ENCODE data around the gene CD2AP.
"Not testable (repeated sequence)": the region's sequence is repeated elsewhere in the genome, so short reads cannot be mapped to it uniquely, and the experiment has no call there.

CD2AP gene

DNA sequence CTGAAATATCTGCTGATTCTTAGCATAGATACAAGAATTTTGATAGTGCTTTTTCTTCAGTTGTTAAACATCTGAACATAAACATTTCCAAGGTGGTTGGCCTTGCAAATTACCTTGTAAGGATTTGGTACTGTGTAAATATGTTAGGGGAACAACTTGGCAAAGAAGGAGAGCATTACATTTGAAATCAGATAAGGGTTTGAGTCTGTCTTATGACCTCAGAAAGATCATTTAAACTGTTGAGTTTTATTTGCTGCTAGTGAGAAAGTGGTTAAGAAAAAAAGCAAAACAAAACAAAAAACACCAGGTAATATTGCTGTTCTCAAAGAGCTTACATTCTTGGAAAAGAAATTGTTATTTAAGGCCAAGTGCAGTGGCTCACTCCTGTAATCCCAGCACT lies 56.5 kb downstream of the CD2AP start:
- no peak overlapping the region for H3K4me3 ChIP-seq (ENCODE audit: low read depth, low read length)
- H3K9me3 ChIP-seq = no peaks in the 10 kb centered on the region
- no peak for DNase-seq
- TF ChIP-seq, protein P1, sequence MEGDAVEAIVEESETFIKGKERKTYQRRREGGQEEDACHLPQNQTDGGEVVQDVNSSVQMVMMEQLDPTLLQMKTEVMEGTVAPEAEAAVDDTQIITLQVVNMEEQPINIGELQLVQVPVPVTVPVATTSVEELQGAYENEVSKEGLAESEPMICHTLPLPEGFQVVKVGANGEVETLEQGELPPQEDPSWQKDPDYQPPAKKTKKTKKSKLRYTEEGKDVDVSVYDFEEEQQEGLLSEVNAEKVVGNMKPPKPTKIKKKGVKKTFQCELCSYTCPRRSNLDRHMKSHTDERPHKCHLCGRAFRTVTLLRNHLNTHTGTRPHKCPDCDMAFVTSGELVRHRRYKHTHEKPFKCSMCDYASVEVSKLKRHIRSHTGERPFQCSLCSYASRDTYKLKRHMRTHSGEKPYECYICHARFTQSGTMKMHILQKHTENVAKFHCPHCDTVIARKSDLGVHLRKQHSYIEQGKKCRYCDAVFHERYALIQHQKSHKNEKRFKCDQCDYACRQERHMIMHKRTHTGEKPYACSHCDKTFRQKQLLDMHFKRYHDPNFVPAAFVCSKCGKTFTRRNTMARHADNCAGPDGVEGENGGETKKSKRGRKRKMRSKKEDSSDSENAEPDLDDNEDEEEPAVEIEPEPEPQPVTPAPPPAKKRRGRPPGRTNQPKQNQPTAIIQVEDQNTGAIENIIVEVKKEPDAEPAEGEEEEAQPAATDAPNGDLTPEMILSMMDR (IDR thresholded peaks at IDR 0.05; ENCODE audit: low read depth, low read length) = no peak
- H3K27me3 ChIP-seq = no peaks in the 10 kb centered on the region
- no peaks in the 10 kb centered on the region for H3K4me1 ChIP-seq
- peaks cover 5% of the 10 kb centered on the region; the same call in 1 of the 2 replicates for H3K36me3 ChIP-seq

DNA sequence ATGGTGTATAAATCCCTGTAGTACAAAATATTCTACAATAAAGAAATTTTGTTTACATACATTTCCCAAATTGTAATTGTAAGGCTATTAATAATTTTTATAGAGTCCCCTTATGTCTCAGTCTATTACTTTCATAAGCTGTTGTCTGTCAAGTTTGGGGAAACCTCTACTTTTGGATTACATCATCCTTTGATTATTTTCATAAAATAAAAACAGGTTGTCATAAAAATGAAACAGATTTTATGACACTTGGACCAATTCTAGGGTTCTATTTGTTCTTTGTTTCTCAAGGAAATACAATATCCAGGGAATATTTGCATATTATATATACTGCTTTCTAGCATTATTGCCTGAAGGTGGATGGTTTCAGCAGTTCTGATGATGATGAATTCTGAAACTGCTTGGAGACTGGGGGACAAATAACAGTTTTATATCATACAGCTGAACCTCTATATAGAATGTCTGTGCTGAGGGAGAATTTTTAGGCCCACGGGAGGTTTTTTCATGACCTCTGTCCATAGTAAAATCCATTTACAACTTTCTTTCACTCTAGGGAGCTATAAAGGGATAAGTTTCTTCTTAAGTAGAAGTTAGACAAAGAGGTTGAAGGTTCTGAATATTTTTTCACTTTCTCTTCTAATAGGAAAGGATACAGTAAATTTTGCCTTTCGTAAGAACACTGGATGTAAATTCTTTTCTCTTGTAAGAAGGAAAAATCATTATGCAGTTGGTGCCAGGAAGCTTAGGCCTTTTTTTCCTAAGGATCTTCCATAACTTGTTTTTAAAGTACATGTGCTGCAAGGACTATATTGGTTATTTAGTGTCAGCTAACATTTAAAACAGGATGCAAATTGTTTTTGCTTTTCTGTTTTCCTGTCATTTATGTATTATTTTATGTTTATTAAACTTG lies 58.0 kb downstream of the CD2AP start:
- DNase-seq = no peak
- Histone ChIP-seq H3K9me3 (no peaks in the 10 kb centered on the region), H3K27me3 (no peaks in the 10 kb centered on the region), H3K4me1 (no peaks in the 10 kb centered on the region), H3K4me3 (ENCODE audit: low read depth, low read length) (no peak overlapping the region), H3K36me3 (peaks cover 5% of the 10 kb centered on the region; the same call in 1 of the 2 replicates)
- TF ChIP-seq, protein P1 (IDR thresholded peaks at IDR 0.05; ENCODE audit: low read depth, low read length) = no peak

DNA sequence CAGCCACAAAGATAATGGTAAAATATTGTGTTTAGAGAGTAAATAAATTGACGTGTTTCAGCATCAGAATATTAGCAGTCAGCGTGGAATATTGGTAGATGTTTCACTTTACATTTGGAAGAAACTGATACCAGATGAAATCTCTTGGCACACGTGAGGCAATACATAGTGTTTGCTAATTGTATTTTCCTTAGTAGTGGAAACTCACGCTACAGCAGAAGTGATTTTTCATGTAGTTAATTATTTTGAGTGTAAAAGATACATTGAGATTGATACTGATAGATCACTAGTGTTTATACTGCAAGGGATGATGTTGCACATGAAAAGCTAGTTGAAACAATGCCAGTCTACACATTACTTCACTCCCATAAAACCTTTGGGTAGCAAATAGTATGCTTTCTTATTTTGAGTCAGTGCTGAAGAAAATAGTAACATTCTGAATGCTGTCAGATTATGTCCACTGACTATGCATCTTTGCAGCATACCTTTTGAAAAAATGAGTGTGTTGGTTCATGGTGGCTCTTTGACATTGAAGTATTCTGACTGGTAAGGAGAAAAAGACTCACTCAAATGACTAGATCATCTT lies 59.3 kb downstream of the CD2AP start:
- Histone ChIP-seq H3K4me1 (no peaks in the 10 kb centered on the region), H3K9me3 (no peaks in the 10 kb centered on the region), H3K27me3 (no peaks in the 10 kb centered on the region), H3K4me3 (ENCODE audit: low read depth, low read length) (no peak overlapping the region), H3K36me3 (peaks cover 5% of the 10 kb centered on the region; the same call in 1 of the 2 replicates)
- no peak for DNase-seq
- TF ChIP-seq, protein P1 (IDR thresholded peaks at IDR 0.05; ENCODE audit: low read depth, low read length) = no peak

DNA sequence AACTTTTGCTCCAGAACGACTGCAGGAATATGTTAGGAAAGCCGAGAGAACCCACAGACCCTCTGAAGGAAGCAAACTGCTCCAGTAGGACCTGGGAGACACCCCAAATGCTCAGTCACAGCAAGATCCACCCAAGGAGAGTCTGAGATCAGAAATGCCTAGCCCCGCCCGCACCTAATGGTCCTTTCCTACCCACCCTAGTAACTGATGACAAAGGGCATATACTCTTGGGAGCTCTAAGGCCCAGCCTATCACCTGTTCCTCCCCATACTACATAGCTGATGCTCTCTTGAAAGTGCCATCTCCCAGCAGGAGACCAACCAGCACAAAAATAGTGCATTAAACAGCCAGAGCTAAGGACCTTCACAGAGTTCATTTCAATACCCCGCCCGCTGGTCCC lies 67.6 kb downstream of the CD2AP start:
- Histone ChIP-seq H3K4me1 (no peaks in the 10 kb centered on the region), H3K36me3 (peaks cover 18% of the 10 kb centered on the region), H3K27me3 (no peaks in the 10 kb centered on the region), H3K9me3 (no peaks in the 10 kb centered on the region), H3K4me3 (ENCODE audit: low read depth, low read length) (no peak overlapping the region)
- DNase-seq = no peak
- TF ChIP-seq, protein P1 (IDR thresholded peaks at IDR 0.05; ENCODE audit: low read depth, low read length) = no peak

DNA sequence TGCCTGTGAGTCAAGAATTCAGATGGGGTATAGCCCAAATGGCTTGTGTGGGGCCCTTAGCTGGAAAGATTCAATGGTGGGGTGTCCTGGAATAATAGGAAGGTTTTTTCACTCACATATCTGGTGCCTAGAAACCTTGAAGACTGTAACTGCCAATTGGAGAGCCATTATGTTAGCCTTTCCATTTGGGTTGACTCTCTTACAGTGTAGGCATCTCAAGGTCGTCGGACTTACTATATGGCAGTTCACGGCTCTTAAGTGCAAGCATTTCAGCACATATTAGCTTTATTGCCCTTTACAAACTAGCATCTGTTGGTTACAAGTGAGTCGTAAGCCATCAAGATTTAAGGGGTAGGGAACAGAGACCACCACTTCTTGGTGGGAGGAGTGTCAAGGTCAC lies 74.1 kb downstream of the CD2AP start:
- no peak overlapping the region for H3K4me3 ChIP-seq (ENCODE audit: low read depth, low read length)
- DNase-seq = no peak
- no peaks in the 10 kb centered on the region for H3K9me3 ChIP-seq
- TF ChIP-seq, protein P1 (IDR thresholded peaks at IDR 0.05; ENCODE audit: low read depth, low read length) = no peak
- H3K4me1 ChIP-seq = no peaks in the 10 kb centered on the region
- H3K36me3 ChIP-seq = peaks cover 8% of the 10 kb centered on the region
- H3K27me3 ChIP-seq = no peaks in the 10 kb centered on the region

DNA sequence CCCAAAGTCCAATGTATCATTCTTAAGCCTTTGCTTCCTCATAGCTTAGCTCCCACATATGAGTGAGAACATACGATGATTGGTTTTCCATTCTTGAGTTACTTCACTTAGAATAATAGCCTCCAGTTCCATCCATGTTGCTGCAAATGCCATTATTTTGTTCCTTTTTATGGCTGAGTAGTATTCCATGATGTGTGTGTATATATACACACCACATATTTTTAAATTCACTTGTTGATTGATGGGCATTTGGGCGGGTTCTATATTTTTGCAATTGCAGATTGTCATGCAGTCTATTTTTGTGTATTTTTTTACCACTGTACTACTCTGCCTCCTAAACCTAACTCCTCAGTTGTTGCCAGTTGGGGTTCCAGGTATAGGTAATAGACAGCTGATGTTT lies 74.7 kb downstream of the CD2AP start:
- Histone ChIP-seq H3K27me3 (no peaks in the 10 kb centered on the region), H3K4me3 (ENCODE audit: low read depth, low read length) (no peak overlapping the region), H3K36me3 (peaks cover 2% of the 10 kb centered on the region; the same call in 1 of the 2 replicates), H3K9me3 (no peaks in the 10 kb centered on the region), H3K4me1 (no peaks in the 10 kb centered on the region)
- TF ChIP-seq, protein P1 (IDR thresholded peaks at IDR 0.05; ENCODE audit: low read depth, low read length) = no peak
- no peak for DNase-seq

DNA sequence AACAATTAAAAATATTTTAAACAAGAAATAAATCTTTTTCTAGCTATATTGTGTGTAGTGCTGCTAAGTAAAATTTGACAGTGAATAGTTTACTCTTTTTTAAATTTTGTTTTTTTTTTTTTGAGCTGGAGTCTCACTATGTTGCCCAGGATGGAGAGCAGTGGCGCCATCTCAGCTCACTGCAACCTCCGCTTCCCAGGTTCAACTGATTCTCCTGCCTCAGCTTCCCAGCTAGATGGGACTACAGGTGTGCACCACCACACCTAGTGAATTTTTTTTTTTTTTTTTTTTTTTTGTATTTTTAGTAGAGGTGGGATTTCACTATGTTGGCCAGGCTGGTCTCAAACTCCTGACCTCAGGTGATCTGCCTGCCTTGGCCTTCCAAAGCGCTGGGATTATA lies 75.7 kb downstream of the CD2AP start:
- not testable (repeated sequence) for H3K36me3 ChIP-seq; H3K4me1 ChIP-seq; H3K4me3 ChIP-seq (ENCODE audit: low read depth, low read length); H3K27me3 ChIP-seq; DNase-seq; H3K9me3 ChIP-seq

DNA sequence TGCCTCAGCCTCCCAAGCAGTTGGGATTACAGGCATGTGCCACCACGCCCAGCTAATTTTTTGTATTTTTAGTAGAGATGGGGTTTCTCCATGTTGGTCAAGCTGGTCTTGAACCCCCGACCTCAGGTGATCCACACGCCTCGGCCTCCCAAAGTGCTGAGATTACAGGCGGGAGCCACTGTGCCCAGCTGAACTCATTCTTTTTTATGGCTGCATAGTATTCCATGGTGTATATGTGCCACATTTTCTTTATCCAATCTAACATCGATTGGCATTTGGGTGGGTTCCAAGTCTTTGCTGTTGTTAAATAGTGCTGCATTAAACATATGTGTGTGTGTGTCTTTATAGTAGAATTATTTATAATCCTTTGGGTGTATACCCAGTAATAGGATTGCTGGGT lies 78.9 kb downstream of the CD2AP start:
- H3K4me1 ChIP-seq; H3K36me3 ChIP-seq; H3K9me3 ChIP-seq; DNase-seq; H3K4me3 ChIP-seq (ENCODE audit: low read depth, low read length); H3K27me3 ChIP-seq: not testable (repeated sequence)
